22Rv1 (cell line): ENCODE data around the gene PLAC8L1.
"Not testable (repeated sequence)": the region's sequence is repeated elsewhere in the genome, so short reads cannot be mapped to it uniquely, and the experiment has no call there.

ENCODE experiments used
- H3K27ac ChIP-seq: fragments of 450-650 bp; 2 replicates; pipeline ENCODE4 v1.5.1; 2017
- CTCF ChIP-seq: fragments of 450-650 bp; IDR thresholded peaks from 2 replicates; pipeline ENCODE4 v1.5.1; 2017; ENCODE audit warnings: mild to moderate bottlenecking
- ZFX ChIP-seq: fragments of 450-650 bp; IDR thresholded peaks from 2 replicates; pipeline ENCODE4 v1.6.1; 2017; ENCODE audit warnings: antibody characterized with exemption, borderline replicate concordance

The PLAC8L1 gene

GRCh38 chr5:146116361-146116760, 11.0 kb upstream of the PLAC8L1 start:
- H3K27ac ChIP-seq = no peak overlapping the region
- no peak for TF ChIP-seq ZFX
- TF ChIP-seq CTCF = no peak

DNA sequence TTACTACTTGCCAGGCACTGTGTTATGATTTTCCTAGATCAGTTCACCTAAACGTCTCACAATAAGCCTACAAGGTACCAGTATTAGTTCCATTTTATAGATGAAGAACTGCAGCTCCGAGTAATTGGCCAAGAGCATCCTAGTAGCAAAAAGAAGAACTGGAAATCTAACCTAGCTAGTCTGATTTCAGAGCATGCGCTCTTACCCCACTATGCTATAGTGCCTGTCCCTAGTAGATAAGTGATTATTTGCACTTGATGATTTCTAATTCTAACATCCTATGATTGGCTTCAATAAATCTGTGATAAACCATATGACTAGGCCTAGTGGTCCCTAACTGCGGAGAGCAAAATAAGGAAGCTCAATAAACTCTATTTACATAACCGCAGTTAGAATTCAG, 7.1 kb upstream of the PLAC8L1 start:
- TF ChIP-seq CTCF (no peak), ZFX (no peak)
- H3K27ac ChIP-seq = no peak overlapping the region

DNA sequence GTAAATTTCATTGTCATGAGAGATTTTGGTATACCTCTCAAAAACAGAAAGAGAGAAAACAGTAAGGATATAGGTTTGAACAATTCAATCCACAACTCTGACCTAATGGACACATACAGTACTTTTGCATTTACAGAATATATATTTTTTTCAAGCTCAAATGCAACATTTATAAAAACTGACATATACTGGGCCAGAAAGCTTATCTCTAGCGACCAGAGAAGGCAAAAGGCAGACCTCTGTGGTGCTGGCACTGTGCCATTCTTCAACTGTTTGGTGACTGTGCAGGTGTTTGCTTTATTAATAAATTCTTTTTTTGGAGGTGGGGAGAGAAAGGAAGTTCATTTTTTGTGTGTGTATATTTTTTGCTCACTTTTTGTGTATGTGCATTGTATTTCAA, 6.0 kb upstream of the PLAC8L1 start:
- no peak overlapping the region for H3K27ac ChIP-seq
- TF ChIP-seq ZFX (no peak), CTCF (no peak)

GRCh38 chr5:146109379-146109778, 4.0 kb upstream of the PLAC8L1 start:
- H3K27ac ChIP-seq = no peak overlapping the region
- TF ChIP-seq CTCF = no peak
- no peak for TF ChIP-seq ZFX

DNA sequence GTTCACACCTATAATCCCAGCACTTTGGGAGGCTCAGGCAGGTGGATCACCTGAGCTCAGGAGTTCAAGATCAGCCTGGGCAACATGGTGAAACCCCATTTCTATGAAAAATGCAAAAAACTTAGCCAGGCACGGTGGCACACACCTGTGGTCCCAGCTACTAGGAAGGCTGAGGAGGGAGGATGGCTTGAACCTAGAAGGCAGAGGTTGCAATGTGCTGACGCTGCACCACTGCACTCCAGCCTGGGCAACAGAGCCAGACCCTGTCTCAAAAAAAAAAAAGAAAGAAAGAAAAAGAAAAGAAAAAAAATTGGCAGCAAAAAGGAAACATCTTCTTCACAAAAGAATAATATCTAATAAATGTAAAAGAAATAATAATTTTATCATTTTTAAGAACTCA, 3.5 kb upstream of the PLAC8L1 start:
- H3K27ac ChIP-seq = not testable (repeated sequence)

- H3K27ac ChIP-seq = no peak overlapping the region
- TF ChIP-seq ZFX = no peak
- TF ChIP-seq CTCF = no peak
Measured at GRCh38 chr5:146107901-146108300, 2.5 kb upstream of the PLAC8L1 start.

- TF ChIP-seq CTCF (no peak), ZFX (no peak)
Measured at GRCh38 chr5:146103594-146103993, 1.8 kb downstream of the PLAC8L1 start.

DNA sequence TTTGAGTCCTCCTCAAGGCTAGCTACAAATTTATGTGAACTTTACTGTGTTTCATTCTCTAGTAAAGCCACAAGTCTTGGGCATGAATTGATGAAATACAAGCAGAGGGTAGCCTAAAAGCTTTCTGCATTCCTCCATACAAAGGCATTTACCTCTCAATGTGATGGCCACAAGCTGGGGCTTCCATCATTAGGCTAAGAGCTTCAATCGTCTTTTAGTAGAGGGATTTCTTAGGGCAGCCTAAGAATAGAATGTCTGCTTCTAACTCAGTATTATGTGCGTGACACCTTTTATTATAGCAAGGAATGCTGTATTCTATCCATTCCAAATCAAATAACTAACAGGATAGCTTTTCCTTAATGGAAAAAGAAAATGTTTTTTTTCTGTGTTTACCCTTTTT, 3.7 kb downstream of the PLAC8L1 start:
- TF ChIP-seq CTCF = no peak
- TF ChIP-seq ZFX = no peak
- H3K27ac ChIP-seq = no peak overlapping the region

More at GRCh38 chr5:146103594-146103993, 1.8 kb downstream of the PLAC8L1 start:
- H3K27ac ChIP-seq = no peak overlapping the region
